ENCODE data around the gene SETBP1. TPM values are rescaled to one million over a fixed set of nuclear protein-coding genes. Genes with fewer than 3 reads are reported as not detected.
A peak's percentile ranks its signal among the peaks of the same experiment; 100 is the strongest.

The SETBP1 gene
- total RNA-seq, 1 donor from 2014 or later: 12.4 TPM

- H3K9ac ChIP-seq (ENCODE audit: low read length): peak overlapping the region; percentile 25
- no peaks in the 10 kb centered on the region for H3K36me3 Mint-ChIP-seq (ENCODE audit: low read depth, unreplicated experiment)
- no peak for TF ChIP-seq CTCF (IDR thresholded peaks at IDR 0.05; ENCODE audit: insufficient read depth, low read depth, low read length)
- no peak for TF ChIP-seq EZH2 (IDR thresholded peaks at IDR 0.05; ENCODE audit: insufficient read depth, low read length)
- peaks cover 30% of the 10 kb centered on the region for H3K4me1 ChIP-seq (ENCODE audit: insufficient read depth, low read length)
- no peak overlapping the region for H2AFZ ChIP-seq (ENCODE audit: low read depth, low read length)
- no peaks in the 10 kb centered on the region for H3K27me3 Mint-ChIP-seq (ENCODE audit: low read depth, unreplicated experiment)
- peak overlapping the region; percentile 57 for H3K27ac ChIP-seq (ENCODE audit: low read depth, low read length)
- H3K36me3 ChIP-seq (ENCODE audit: insufficient read depth, low read length): no peaks in the 10 kb centered on the region
- H3K4me1 Mint-ChIP-seq (ENCODE audit: low read depth, unreplicated experiment): peaks cover 36% of the 10 kb centered on the region
- no peaks in the 10 kb centered on the region for H3K9me3 ChIP-seq (ENCODE audit: insufficient read depth, low read depth, low read length)
- no peaks in the 10 kb centered on the region for H4K20me1 ChIP-seq (ENCODE audit: insufficient read depth, low read length)
- H3K9me3 Mint-ChIP-seq (ENCODE audit: unreplicated experiment): peaks cover 3% of the 10 kb centered on the region
- H3K27ac Mint-ChIP-seq (ENCODE audit: unreplicated experiment): peak overlapping the region; percentile 90
- H3K79me2 ChIP-seq (ENCODE audit: insufficient read depth, low read length): no peaks in the 10 kb centered on the region
- H3K4me3 Mint-ChIP-seq (ENCODE audit: unreplicated experiment): no peak overlapping the region
- FAIRE-seq: peak; percentile 71
- H3K4me2 ChIP-seq (ENCODE audit: low read length): peak overlapping the region; percentile 50
- H3K27me3 ChIP-seq (ENCODE audit: insufficient read depth, low read length): no peaks in the 10 kb centered on the region
- no peak overlapping the region for H3K4me3 ChIP-seq (ENCODE audit: insufficient read depth, low read depth, low read length)
- peak; percentile 90 for DNase-seq (ENCODE audit: low read depth)
These were observed 26.1 kb upstream of the SETBP1 start for GRCh38 chr18:44654573-44654972.

GRCh38 chr18:44655435-44655834 lies 25.3 kb upstream of the SETBP1 start:
- no peak for DNase-seq (ENCODE audit: low read depth)
- FAIRE-seq: no peak
- H3K4me1 Mint-ChIP-seq (ENCODE audit: low read depth, unreplicated experiment): peaks cover 36% of the 10 kb centered on the region

More at GRCh38 chr18:44655435-44655834, 25.3 kb upstream of the SETBP1 start:
- H3K79me2 ChIP-seq (ENCODE audit: insufficient read depth, low read length): no peaks in the 10 kb centered on the region
- no peak for TF ChIP-seq CTCF (IDR thresholded peaks at IDR 0.05; ENCODE audit: insufficient read depth, low read depth, low read length)
- TF ChIP-seq EZH2 (IDR thresholded peaks at IDR 0.05; ENCODE audit: insufficient read depth, low read length): no peak
- no peaks in the 10 kb centered on the region for H4K20me1 ChIP-seq (ENCODE audit: insufficient read depth, low read length)
- H3K4me3 Mint-ChIP-seq (ENCODE audit: unreplicated experiment): no peak overlapping the region
- no peaks in the 10 kb centered on the region for H3K9me3 ChIP-seq (ENCODE audit: insufficient read depth, low read depth, low read length)
- no peak overlapping the region for H3K4me3 ChIP-seq (ENCODE audit: insufficient read depth, low read depth, low read length)
- no peak overlapping the region for H2AFZ ChIP-seq (ENCODE audit: low read depth, low read length)
- no peaks in the 10 kb centered on the region for H3K36me3 Mint-ChIP-seq (ENCODE audit: low read depth, unreplicated experiment)
- H3K27me3 Mint-ChIP-seq (ENCODE audit: low read depth, unreplicated experiment): peaks cover 4% of the 10 kb centered on the region
- H3K36me3 ChIP-seq (ENCODE audit: insufficient read depth, low read length): no peaks in the 10 kb centered on the region
- H3K4me1 ChIP-seq (ENCODE audit: insufficient read depth, low read length): peaks cover 30% of the 10 kb centered on the region
- H3K27ac Mint-ChIP-seq (ENCODE audit: unreplicated experiment): peak overlapping the region; percentile 41
- H3K9me3 Mint-ChIP-seq (ENCODE audit: unreplicated experiment): no peaks in the 10 kb centered on the region
- no peak overlapping the region for H3K4me2 ChIP-seq (ENCODE audit: low read length)
- H3K27ac ChIP-seq (ENCODE audit: low read depth, low read length): peak overlapping the region; percentile 41
- no peaks in the 10 kb centered on the region for H3K27me3 ChIP-seq (ENCODE audit: insufficient read depth, low read length)
- H3K9ac ChIP-seq (ENCODE audit: low read length): no peak overlapping the region

Data from astrocyte (in vitro differentiated cells and primary cell).